H1 (cell line): ENCODE data around the gene OR4X2. TPM values are rescaled to one million over a fixed set of nuclear protein-coding genes. Genes with fewer than 3 reads are reported as not detected.

Source experiments
- CTCF ChIA-PET: fragments of 300-600 bp; sonication (Branson Sonifier 250); formaldehyde crosslinking; loops from one replicate; lab custom pipeline; 2021; ENCODE audit not compliant: partially characterized antibody; lab: Charles Lee
- POLR2A ChIA-PET: fragments of 300-600 bp; sonication (Branson Sonifier 250); formaldehyde crosslinking; loops from one replicate; lab custom pipeline; 2021; ENCODE audit warnings: inconsistent platforms; ENCODE audit not compliant: partially characterized antibody; lab: Charles Lee
- DNase-seq, 2 experiments: peaks; one replicate each; pipeline versions ENCODE4 v3.0.0 to v3.0.0-alpha.2; 2010 to 2022; ENCODE audit warnings: low spot score in 2 of 2, low read depth in 1 of 2, mixed read lengths in 1 of 2
- FAIRE-seq: peaks from 2 replicates; lab custom pipeline; 2011; peaks lifted over from hg19 to GRCh38; lab: Jason Lieb, UNC
- H2AFZ ChIP-seq: 2 replicates; pipeline ENCODE4 v1.8.1; 2012; ENCODE audit warnings: low read length, inconsistent platforms
- H2AK5ac ChIP-seq: 2 replicates; pipeline ENCODE4 v1.6.1; 2013; ENCODE audit warnings: low read depth, low read length
- H2BK120ac ChIP-seq: replicated peaks from 2 replicates; pipeline ENCODE3; 2013; ENCODE audit warnings: low read depth, low read length, inconsistent platforms
- H2BK12ac ChIP-seq: 2 replicates; pipeline ENCODE4 v1.6.1; 2013; ENCODE audit warnings: low read depth, low read length
- H2BK15ac ChIP-seq: 2 replicates; pipeline ENCODE4 v1.6.1; 2013; ENCODE audit warnings: low read length
- H2BK20ac ChIP-seq: 2 replicates; pipeline ENCODE4 v1.6.1; 2013; ENCODE audit warnings: low read length
- H2BK5ac ChIP-seq: 2 replicates; pipeline ENCODE4 v1.6.1; 2013; ENCODE audit warnings: low read depth, low read length
- H3K14ac ChIP-seq: 2 replicates; pipeline ENCODE4 v1.6.1; 2013; ENCODE audit warnings: inconsistent platforms; ENCODE audit not compliant: insufficient read length
- H3K18ac ChIP-seq: 2 replicates; pipeline ENCODE4 v1.6.1; 2013; ENCODE audit warnings: low read length; ENCODE audit errors: extremely low read depth
- H3K23ac ChIP-seq: 2 replicates; pipeline ENCODE4 v1.6.1; 2013; ENCODE audit warnings: inconsistent platforms; ENCODE audit not compliant: insufficient read length
- H3K23me2 ChIP-seq: 2 replicates; pipeline ENCODE4 v1.6.1; 2013; ENCODE audit warnings: low read depth, low read length
- H3K27ac ChIP-seq: 2 replicates; pipeline ENCODE4 v1.6.1; 2011; ENCODE audit warnings: low read depth, low read length, inconsistent platforms
- H3K27me3 ChIP-seq, 4 experiments: replicated peaks in 1 of 4; 1 replicate in 1 of 4; 2 replicates in 3 of 4; pipeline versions ENCODE4 v1.6.1 to v1.8.1; 2011 to 2013; ENCODE audit warnings: low read length in 3 of 4, mild to moderate bottlenecking in 3 of 4, inconsistent platforms in 2 of 4, mixed read lengths in 2 of 4, moderate library complexity in 1 of 4; ENCODE audit not compliant: control insufficient read depth in 3 of 4, insufficient read depth in 3 of 4; ENCODE audit errors: extremely low read depth in 1 of 4
- H3K36me3 ChIP-seq, 4 experiments: 2 replicates each; pipeline versions ENCODE4 v1.6.1 to v1.8.1; 2011 to 2013; ENCODE audit warnings: mild to moderate bottlenecking in 4 of 4, low read length in 3 of 4, moderate library complexity in 2 of 4, control low read depth in 1 of 4, inconsistent platforms in 1 of 4; ENCODE audit not compliant: insufficient read depth in 4 of 4, control insufficient read depth in 2 of 4
- H3K4ac ChIP-seq: replicated peaks from 2 replicates; pipeline ENCODE3; 2013; ENCODE audit warnings: low read length, low read depth, mixed read lengths, inconsistent platforms; ENCODE audit not compliant: insufficient read length
- H3K4me1 ChIP-seq, 4 experiments: replicated peaks in 1 of 4; 1 replicate in 1 of 4; 2 replicates in 3 of 4; pipeline versions ENCODE4 v1.6.1 to v1.8.1; 2011 to 2013; ENCODE audit warnings: low read length in 3 of 4, inconsistent platforms in 2 of 4, mixed read lengths in 1 of 4; ENCODE audit not compliant: insufficient read depth in 4 of 4, control insufficient read depth in 3 of 4
- H3K4me2 ChIP-seq, 2 experiments: 2 replicates each; pipeline versions ENCODE4 v1.6.1 to v1.8.1; 2011 to 2013; ENCODE audit warnings: low read depth in 2 of 2, low read length in 2 of 2, control low read depth in 1 of 2, inconsistent platforms in 1 of 2, mild to moderate bottlenecking in 1 of 2; ENCODE audit not compliant: insufficient read depth in 1 of 2
- H3K4me3 ChIP-seq, 4 experiments: fragments of 200-600, 300-600 bp in 1 of 4; sonication (generic), shearing (Covaris generic), sonication (Bioruptor Twin) in 1 of 4; 2 replicates each; pipeline versions ENCODE4 v1.5.1 to v1.8.1; 2011 to 2016; ENCODE audit warnings: low read length in 4 of 4, low read depth in 3 of 4, control low read depth in 2 of 4, inconsistent platforms in 2 of 4, mild to moderate bottlenecking in 2 of 4, mixed read lengths in 1 of 4, moderate library complexity in 1 of 4; ENCODE audit not compliant: insufficient read depth in 2 of 4; ENCODE audit errors: extremely low read depth in 1 of 4
- H3K56ac ChIP-seq: replicated peaks from 2 replicates; pipeline ENCODE3; 2013; ENCODE audit warnings: low read depth, mild to moderate bottlenecking, mixed read lengths, low read length, inconsistent platforms; ENCODE audit not compliant: insufficient read length
- H3K79me1 ChIP-seq: 2 replicates; pipeline ENCODE4 v1.6.1; 2013; ENCODE audit warnings: low read depth, low read length, control low read depth
- H3K79me2 ChIP-seq, 2 experiments: 2 replicates each; pipeline versions ENCODE4 v1.6.1 to v1.8.1; 2012 to 2013; ENCODE audit warnings: low read length in 2 of 2, mild to moderate bottlenecking in 2 of 2, inconsistent platforms in 1 of 2; ENCODE audit not compliant: insufficient read depth in 2 of 2, control insufficient read depth in 1 of 2
- H3K9ac ChIP-seq, 4 experiments: replicated peaks in 1 of 4; 1 replicate in 1 of 4; 2 replicates in 3 of 4; pipeline versions ENCODE4 v1.6.1 to v1.8.1; 2011 to 2013; ENCODE audit warnings: low read depth in 3 of 4, low read length in 3 of 4, control low read depth in 2 of 4, mild to moderate bottlenecking in 2 of 4, moderate library complexity in 2 of 4, inconsistent platforms in 1 of 4; ENCODE audit errors: extremely low read depth in 1 of 4
- H3K9me3 ChIP-seq, 2 experiments: 2 replicates each; pipeline versions ENCODE4 v1.6.1 to v1.8.1; 2012 to 2013; ENCODE audit warnings: mild to moderate bottlenecking in 2 of 2, moderate library complexity in 2 of 2, control low read depth in 1 of 2, inconsistent platforms in 1 of 2, low read depth in 1 of 2, low read length in 1 of 2, mixed read lengths in 1 of 2; ENCODE audit not compliant: insufficient read depth in 2 of 2
- H4K20me1 ChIP-seq, 2 experiments: replicated peaks in 1 of 2; 2 replicates each; pipeline versions ENCODE3 to v1.8.1; 2011 to 2013; ENCODE audit warnings: inconsistent platforms in 2 of 2, low read length in 2 of 2, mild to moderate bottlenecking in 1 of 2; ENCODE audit not compliant: insufficient read depth in 2 of 2, control insufficient read depth in 1 of 2
- H4K5ac ChIP-seq: 2 replicates; pipeline ENCODE4 v1.6.1; 2013; ENCODE audit warnings: low read length, low read depth, mixed read lengths, inconsistent platforms; ENCODE audit not compliant: insufficient read length
- H4K8ac ChIP-seq: 2 replicates; pipeline ENCODE4 v1.8.0; 2013; ENCODE audit warnings: mild to moderate bottlenecking, moderate library complexity, low read length, inconsistent platforms; ENCODE audit not compliant: insufficient read depth; ENCODE audit errors: extremely low read depth
- H4K91ac ChIP-seq: replicated peaks from 2 replicates; pipeline ENCODE3; 2013; ENCODE audit warnings: low read length, mixed read lengths, inconsistent platforms; ENCODE audit not compliant: insufficient read length
- BACH1 ChIP-seq: IDR thresholded peaks from 2 replicates; pipeline ENCODE4 v1.6.1; 2012; ENCODE audit warnings: low read length, improper control_type of control experiment
- CBX5 ChIP-seq: fragments of 300-800, 300-1000 bp; sonication (generic); IDR thresholded peaks from 2 replicates; pipeline ENCODE4 v1.7.1; 2016; ENCODE audit warnings: antibody characterized with exemption, low read length, low read depth
- CTBP2 ChIP-seq: IDR thresholded peaks from 2 replicates; pipeline ENCODE4 v1.7.0; 2011; ENCODE audit warnings: borderline replicate concordance, mild to moderate bottlenecking, moderate library complexity, mixed read lengths, low read length; ENCODE audit not compliant: insufficient read depth, insufficient read length
- EZH2 ChIP-seq: fragments of 200-600 bp; sonication (generic); IDR thresholded peaks from 2 replicates; pipeline ENCODE4 v1.7.1; 2012; ENCODE audit warnings: low read depth, mild to moderate bottlenecking, moderate library complexity, low read length, inconsistent platforms; ENCODE audit not compliant: severe bottlenecking
- GABPA ChIP-seq: IDR thresholded peaks from 2 replicates; pipeline ENCODE4 v1.6.1; 2011; ENCODE audit warnings: mild to moderate bottlenecking, low read length, moderate library complexity, borderline replicate concordance; ENCODE audit not compliant: insufficient read depth
- JUN ChIP-seq: IDR thresholded peaks from 2 replicates; pipeline ENCODE4 v1.6.1; 2011; ENCODE audit warnings: low read depth, mild to moderate bottlenecking, improper control_type of control experiment, low read length
- POLR2AphosphoS5 ChIP-seq: IDR thresholded peaks from 2 replicates; pipeline ENCODE4 v1.6.1; 2011; ENCODE audit warnings: low read depth, low read length
- RFX5 ChIP-seq: IDR thresholded peaks from 2 replicates; pipeline ENCODE4 v1.6.1; 2011; ENCODE audit warnings: low read depth, low read length, improper control_type of control experiment, borderline replicate concordance
- SIRT6 ChIP-seq: IDR thresholded peaks from one replicate; pipeline ENCODE4 v1.7.1; 2012; ENCODE audit warnings: low read length, inconsistent platforms
- SIX5 ChIP-seq: IDR thresholded peaks from 2 replicates; pipeline ENCODE4 v1.6.1; 2011; ENCODE audit warnings: mild to moderate bottlenecking, low read depth, low read length
- SP4 ChIP-seq: IDR thresholded peaks from 2 replicates; pipeline ENCODE4 v1.6.1; 2012; ENCODE audit warnings: low read length, inconsistent platforms
- SRF ChIP-seq: IDR thresholded peaks from 2 replicates; pipeline ENCODE4 v1.6.1; 2011; ENCODE audit warnings: mild to moderate bottlenecking, low read depth, low read length, moderate library complexity
- SUZ12 ChIP-seq: fragments of 200-600 bp; sonication (generic); IDR thresholded peaks from 2 replicates; pipeline ENCODE4 v1.6.1; 2012; ENCODE audit warnings: mild to moderate bottlenecking, inconsistent platforms, low read length, moderate library complexity, mixed read lengths
- TCF12 ChIP-seq: IDR thresholded peaks from 2 replicates; pipeline ENCODE4 v1.6.1; 2011; ENCODE audit warnings: low read depth, mild to moderate bottlenecking, low read length
- TEAD4 ChIP-seq: IDR thresholded peaks from 2 replicates; pipeline ENCODE4 v1.6.1; 2012; ENCODE audit warnings: low read depth, low read length, inconsistent platforms, mixed read lengths
- WGBS, 2 experiments: shearing (Covaris generic) in 1 of 2; methylation state at CpG; one replicate each; pipeline versions ENCODE4 v1.1.6 to v1.1.7; 2013 to 2015; ENCODE audit warnings: low lambda C conversion rate in 2 of 2, mixed read lengths in 2 of 2, inconsistent platforms in 1 of 2, low coverage in 1 of 2, missing lambda C conversion rate in 1 of 2; ENCODE audit not compliant: insufficient replicate concordance in 2 of 2, insufficient coverage in 1 of 2, insufficient read length in 1 of 2; ENCODE audit errors: extremely low coverage in 1 of 2, missing lambda C conversion rate in 1 of 2; 5-methylcytosine and 5-hydroxymethylcytosine counted together
- polyA plus RNA-seq, 7 experiments: library from polyadenylated mRNA; depleted of rRNA in 3 of 7; stranded (reverse) in 5 of 7; unstranded in 2 of 7; fragments of >200 nt in 5 of 7; fragments of 200-250 nt in 2 of 7; gene quantifications; 1 replicate in 5 of 7; 2 replicates in 1 of 7; 4 replicates in 1 of 7; pipeline versions ENCODE4 v1.2.1 to v1.2.3, GENCODE V29; 2011 to 2013; ENCODE audit warnings: missing spikeins in 2 of 7, mixed read lengths in 2 of 7
- total RNA-seq: library from RNA; stranded (reverse); fragmentation: NEBNext Ultra II Directional; extraction: Animal tissue kit (Norgen Biotek cat#: 25700); gene quantifications from 2 replicates; pipeline ENCODE4 v1.2.1, GENCODE V29; 2021

OR4X2 gene
- total and polyA plus RNA-seq, 2 of the 8 experiments (the other 6 are each of a cell fraction or from before 2014, with no cell fraction given), result not detected

GRCh38 chr11:48237727-48238126, 7.2 kb upstream of the OR4X2 start:
- no peak overlapping the region for H2BK5ac ChIP-seq
- ChIA-PET POLR2A (no interaction called here), CTCF (no interaction called here)
- H3K4me2 ChIP-seq, result no peak overlapping the region
- H3K23ac ChIP-seq, result no peak overlapping the region
- no peak overlapping the region for H2BK20ac ChIP-seq
- TF ChIP-seq CBX5 (no peak), RFX5 (no peak), SIX5 (no peak), JUN (no peak), TEAD4 (no peak), EZH2 (no peak), CTBP2 (no peak), SP4 (no peak), GABPA (no peak), TCF12 (no peak), SRF (no peak), SIRT6 (no peak), BACH1 (no peak), POLR2AphosphoS5 (no peak), SUZ12 (no peak)
- no peak overlapping the region for H2BK15ac ChIP-seq
- no peak overlapping the region for H4K5ac ChIP-seq
- H3K4ac ChIP-seq, result no peak overlapping the region
- H3K4me3 ChIP-seq, result no peak overlapping the region
- H3K36me3 ChIP-seq, result peaks cover 0 to 2% (median 0%) of the 10 kb centered on the region in 4 experiments; a peak in 2 of 8 replicates
- H4K91ac ChIP-seq, result no peak overlapping the region
- DNase-seq (no peak), FAIRE-seq (no peak)
- no peak overlapping the region for H3K14ac ChIP-seq
- WGBS, 2 experiments, result 28% methylated on average over 3 of the region's 3 CpGs; no CpG with 5 or more reads in 1 of the 2 experiments
- no peaks in the 10 kb centered on the region for H3K23me2 ChIP-seq
- peaks cover 46 to 55% of the 10 kb centered on the region in 2 experiments for H3K9me3 ChIP-seq
- H4K8ac ChIP-seq, result no peak overlapping the region
- no peak overlapping the region for H3K9ac ChIP-seq
- H3K79me1 ChIP-seq, result no peaks in the 10 kb centered on the region
- no peak overlapping the region for H3K56ac ChIP-seq
- H3K4me1 ChIP-seq, result no peaks in the 10 kb centered on the region
- H3K18ac ChIP-seq, result no peak overlapping the region
- no peak overlapping the region for H3K27ac ChIP-seq
- no peak overlapping the region for H2AK5ac ChIP-seq
- H2BK120ac ChIP-seq, result no peak overlapping the region
- no peaks in the 10 kb centered on the region for H3K79me2 ChIP-seq
- no peak overlapping the region for H2BK12ac ChIP-seq
- no peaks in the 10 kb centered on the region for H4K20me1 ChIP-seq
- H2AFZ ChIP-seq, result no peak overlapping the region
- H3K27me3 ChIP-seq, result no peaks in the 10 kb centered on the region
